ENCODE results near the gene TBC1D22A.

The TBC1D22A gene

GRCh38 chr22:46806794-46807193 is 44.3 kb downstream of the TBC1D22A start:
- no peak overlapping the region for H3K4me3 Mint-ChIP-seq
- no peaks in the 10 kb centered on the region for H3K9me3 Mint-ChIP-seq
- no peak overlapping the region for H3K27ac Mint-ChIP-seq
- peaks cover 27% of the 10 kb centered on the region for H3K36me3 Mint-ChIP-seq (ENCODE audit: low read depth)
- no peaks in the 10 kb centered on the region for H3K4me1 Mint-ChIP-seq
- TF ChIP-seq, protein P1, sequence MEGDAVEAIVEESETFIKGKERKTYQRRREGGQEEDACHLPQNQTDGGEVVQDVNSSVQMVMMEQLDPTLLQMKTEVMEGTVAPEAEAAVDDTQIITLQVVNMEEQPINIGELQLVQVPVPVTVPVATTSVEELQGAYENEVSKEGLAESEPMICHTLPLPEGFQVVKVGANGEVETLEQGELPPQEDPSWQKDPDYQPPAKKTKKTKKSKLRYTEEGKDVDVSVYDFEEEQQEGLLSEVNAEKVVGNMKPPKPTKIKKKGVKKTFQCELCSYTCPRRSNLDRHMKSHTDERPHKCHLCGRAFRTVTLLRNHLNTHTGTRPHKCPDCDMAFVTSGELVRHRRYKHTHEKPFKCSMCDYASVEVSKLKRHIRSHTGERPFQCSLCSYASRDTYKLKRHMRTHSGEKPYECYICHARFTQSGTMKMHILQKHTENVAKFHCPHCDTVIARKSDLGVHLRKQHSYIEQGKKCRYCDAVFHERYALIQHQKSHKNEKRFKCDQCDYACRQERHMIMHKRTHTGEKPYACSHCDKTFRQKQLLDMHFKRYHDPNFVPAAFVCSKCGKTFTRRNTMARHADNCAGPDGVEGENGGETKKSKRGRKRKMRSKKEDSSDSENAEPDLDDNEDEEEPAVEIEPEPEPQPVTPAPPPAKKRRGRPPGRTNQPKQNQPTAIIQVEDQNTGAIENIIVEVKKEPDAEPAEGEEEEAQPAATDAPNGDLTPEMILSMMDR (IDR thresholded peaks at IDR 0.05; ENCODE audit: unreplicated experiment in 3 of 3): no peak
- no peaks in the 10 kb centered on the region for H3K27me3 Mint-ChIP-seq (ENCODE audit: low read depth)

GRCh38 chr22:46807458-46807857 is 45.0 kb downstream of the TBC1D22A start:
- TF ChIP-seq, protein P1 (IDR thresholded peaks at IDR 0.05; ENCODE audit: unreplicated experiment in 3 of 3): no peak
- Mint-ChIP-seq H3K36me3 (ENCODE audit: low read depth) (peaks cover 27% of the 10 kb centered on the region), H3K27ac (no peak overlapping the region), H3K4me1 (no peaks in the 10 kb centered on the region), H3K4me3 (no peak overlapping the region), H3K27me3 (ENCODE audit: low read depth) (no peaks in the 10 kb centered on the region), H3K9me3 (no peaks in the 10 kb centered on the region)

- H3K27me3 Mint-ChIP-seq (ENCODE audit: low read depth): no peaks in the 10 kb centered on the region
- TF ChIP-seq, protein P1 (IDR thresholded peaks at IDR 0.05; ENCODE audit: unreplicated experiment in 3 of 3): no peak
- no peaks in the 10 kb centered on the region for H3K9me3 Mint-ChIP-seq
- peaks cover 30% of the 10 kb centered on the region for H3K36me3 Mint-ChIP-seq (ENCODE audit: low read depth)
- peaks cover 11% of the 10 kb centered on the region for H3K4me1 Mint-ChIP-seq
- no peak overlapping the region for H3K27ac Mint-ChIP-seq
- H3K4me3 Mint-ChIP-seq: no peak overlapping the region
Observed at GRCh38 chr22:46809153-46809885, 46.9 kb downstream of the TBC1D22A start.

- Mint-ChIP-seq H3K4me3 (no peak overlapping the region), H3K36me3 (ENCODE audit: low read depth) (peaks cover 35% of the 10 kb centered on the region), H3K27me3 (ENCODE audit: low read depth) (no peaks in the 10 kb centered on the region), H3K4me1 (peaks cover 11% of the 10 kb centered on the region), H3K9me3 (no peaks in the 10 kb centered on the region), H3K27ac (no peak overlapping the region)
- TF ChIP-seq, protein P1 (IDR thresholded peaks at IDR 0.05; ENCODE audit: unreplicated experiment in 3 of 3): no peak
Observed at GRCh38 chr22:46810856-46811786, 48.7 kb downstream of the TBC1D22A start.

- Mint-ChIP-seq H3K27ac (no peak overlapping the region), H3K36me3 (ENCODE audit: low read depth) (peaks cover 33% of the 10 kb centered on the region), H3K27me3 (ENCODE audit: low read depth) (no peaks in the 10 kb centered on the region), H3K4me3 (no peak overlapping the region), H3K9me3 (peaks cover 4% of the 10 kb centered on the region), H3K4me1 (peaks cover 11% of the 10 kb centered on the region)
- TF ChIP-seq, protein P1 (IDR thresholded peaks at IDR 0.05; ENCODE audit: unreplicated experiment in 3 of 3): no peak
Observed at GRCh38 chr22:46812034-46812605, 49.7 kb downstream of the TBC1D22A start.
